A549 (cell line): ENCODE measurements around the gene EPYC. TPM values are rescaled to one million over a fixed set of nuclear protein-coding genes. Genes with fewer than 3 reads are reported as not detected.

ENCODE experiments used
- ATAC-seq, 2 experiments: fragments of 200-7000 bp in 1 of 2; fragments of >200 bp in 1 of 2; cut with Nextera tagmentation in 1 of 2; cut with Tn5 transposase in 1 of 2; 3 replicates each; pipeline versions ENCODE4 v1.8.0 to v1.9.1; 2018 to 2020; ENCODE audit warnings: mild to moderate bottlenecking in 1 of 2, moderate library complexity in 1 of 2
- CTCF ChIA-PET: fragments of 300-600 bp; sonication (Branson Sonifier 250); formaldehyde crosslinking; extraction: SDS; loops from one replicate; lab custom pipeline; 2021; ENCODE audit warnings: antibody characterized with exemption, inconsistent platforms; lab: Yijun Ruan, JAX
- POLR2A ChIA-PET: fragments of 350-600 bp; formaldehyde crosslinking; extraction: SDS; loops from one replicate; lab custom pipeline; 2021; ENCODE audit warnings: antibody characterized with exemption, inconsistent platforms; lab: Yijun Ruan, JAX
- DNase-seq, 2 experiments: peaks; one replicate each; pipeline versions ENCODE4 v3.0.0 to v3.0.0-alpha.2; 2011 to 2016; ENCODE audit warnings: low read depth in 1 of 2, low spot score in 1 of 2
- FAIRE-seq: peaks from 2 replicates; lab custom pipeline; 2011; peaks lifted over from hg19 to GRCh38; lab: Jason Lieb, UNC
- H3K27ac ChIP-seq, 2 experiments: fragments of >200 bp; sonication (Bioruptor Twin); formaldehyde crosslinking; 3 replicates each; pipeline ENCODE4 v1.5.1; 2016 to 2017
- H3K4me1 ChIP-seq: fragments of >200 bp; sonication (Bioruptor Twin); formaldehyde crosslinking; 3 replicates; pipeline ENCODE4 v1.6.1; 2016
- H3K4me2 ChIP-seq: fragments of >200 bp; sonication (Bioruptor Twin); formaldehyde crosslinking; 3 replicates; pipeline ENCODE4 v1.6.1; 2016
- H3K4me3 ChIP-seq: fragments of >200 bp; sonication (Bioruptor Twin); formaldehyde crosslinking; 3 replicates; pipeline ENCODE4 v1.5.1; 2016
- H3K9me3 ChIP-seq: fragments of >200 bp; sonication (Bioruptor Twin); formaldehyde crosslinking; 3 replicates; pipeline ENCODE4 v1.6.1; 2016
- BHLHE40 ChIP-seq: IDR thresholded peaks from 2 replicates; pipeline ENCODE4 v1.6.1; 2012; ENCODE audit warnings: low read depth, low read length, inconsistent platforms
- ESRRA ChIP-seq: fragments of 150-350 bp; IDR thresholded peaks from 2 replicates; pipeline ENCODE4 v1.6.1; 2014; ENCODE audit warnings: mild to moderate bottlenecking, low read length, borderline replicate concordance
- FOSL2 ChIP-seq, 2 experiments: fragments of 450-650 bp in 1 of 2; fragments of >200 bp in 1 of 2; sonication (Bioruptor Twin) in 1 of 2; formaldehyde crosslinking; IDR thresholded peaks; 2 replicates each; pipeline versions ENCODE4 v1.5.0 to v1.6.1; 2016 to 2020; ENCODE audit warnings: mild to moderate bottlenecking in 1 of 2, moderate library complexity in 1 of 2
- GATA3 ChIP-seq: IDR thresholded peaks from 2 replicates; pipeline ENCODE4 v1.6.1; 2012; ENCODE audit warnings: borderline replicate concordance
- HDAC2 ChIP-seq: fragments of 200-600 bp; sonication (generic); IDR thresholded peaks from 2 replicates; pipeline ENCODE4 v1.6.1; 2016
- HOXB5 ChIP-seq: fragments of 250-450 bp; sonication (Bioruptor Pico); IDR thresholded peaks from 2 replicates; pipeline ENCODE4 v1.5.0; 2020; ENCODE audit warnings: mild to moderate bottlenecking, moderate library complexity
- JUNB ChIP-seq: fragments of >200 bp; sonication (Bioruptor Twin); formaldehyde crosslinking; IDR thresholded peaks from 2 replicates; pipeline ENCODE4 v1.6.1; 2016
- MAFK ChIP-seq: fragments of 450-650 bp; IDR thresholded peaks from 2 replicates; pipeline ENCODE4 v1.6.1; 2014; ENCODE audit not compliant: partially characterized antibody
- MYC ChIP-seq: IDR thresholded peaks from 2 replicates; pipeline ENCODE4 v1.6.1; 2012; ENCODE audit warnings: mild to moderate bottlenecking, inconsistent platforms, low read length, improper control_type of control experiment, borderline replicate concordance
- NFE2L2 ChIP-seq: fragments of 150-350 bp; conservative IDR thresholded peaks from 2 replicates; pipeline ENCODE4 v1.6.1; 2014; ENCODE audit warnings: low read length
- NPAS2 ChIP-seq: fragments of 250-450 bp; sonication (Bioruptor Pico); IDR thresholded peaks from 2 replicates; pipeline ENCODE4 v1.8.0; 2022; ENCODE audit warnings: mild to moderate bottlenecking, moderate library complexity, borderline replicate concordance
- PHF8 ChIP-seq: fragments of 200-600 bp; sonication (generic); IDR thresholded peaks from 2 replicates; pipeline ENCODE4 v1.6.1; 2016; ENCODE audit warnings: low read depth, mild to moderate bottlenecking, antibody characterized with exemption, moderate library complexity, borderline replicate concordance
- POLR2A ChIP-seq: IDR thresholded peaks from 2 replicates; pipeline ENCODE4 v1.6.1; 2012; ENCODE audit warnings: mild to moderate bottlenecking, low read length
- POLR2AphosphoS2 ChIP-seq: conservative IDR thresholded peaks from 2 replicates; pipeline ENCODE4 v1.6.1; 2012; ENCODE audit warnings: low read length, improper control_type of control experiment, inconsistent platforms
- RARB ChIP-seq: fragments of 250-450 bp; sonication (Bioruptor Pico); IDR thresholded peaks from 2 replicates; pipeline ENCODE4 v1.8.0; 2021; ENCODE audit warnings: mild to moderate bottlenecking, moderate library complexity
- RCOR1 ChIP-seq: fragments of 150-350 bp; IDR thresholded peaks from 2 replicates; pipeline ENCODE4 v1.6.1; 2014; ENCODE audit warnings: antibody characterized with exemption, low read length, low read depth
- RNF2 ChIP-seq: fragments of 200-600 bp; sonication (generic); IDR thresholded peaks from 2 replicates; pipeline ENCODE4 v1.6.1; 2016; ENCODE audit warnings: low read depth, mild to moderate bottlenecking, antibody characterized with exemption, moderate library complexity, borderline replicate concordance
- ZFP36 ChIP-seq: fragments of 450-650 bp; IDR thresholded peaks from 2 replicates; pipeline ENCODE4 v1.6.1; 2014; ENCODE audit warnings: borderline replicate concordance; ENCODE audit not compliant: partially characterized antibody
- ZNF302 ChIP-seq: fragments of 250-450 bp; sonication (Bioruptor Pico); IDR thresholded peaks from 2 replicates; pipeline ENCODE4 v1.9.0; 2021; ENCODE audit warnings: inconsistent platforms, mild to moderate bottlenecking, moderate library complexity
- WGBS: methylation state at CpG from one replicate; pipeline ENCODE4 v1.1.6; 2017; ENCODE audit errors: missing lambda C conversion rate; 5-methylcytosine and 5-hydroxymethylcytosine counted together
- polyA plus RNA-seq, 4 experiments: library from polyadenylated mRNA; depleted of rRNA in 3 of 4; stranded (reverse); fragments of >200 nt; fragmentation: RNase III in 1 of 4; extraction: RNeasy Plus Mini Kit Qiagen cat#74134 plus additional on column Dnase treatment in 1 of 4; gene quantifications; 2 replicates in 3 of 4; 3 replicates in 1 of 4; pipeline ENCODE4 v1.2.3, GENCODE V29; 2011 to 2017
- TF ChIP-seq, protein P1 (sequence below): fragments of >200 bp; sonication (Bioruptor Twin); formaldehyde crosslinking; IDR thresholded peaks from 3 replicates; pipeline ENCODE4 v1.6.1; 2016
- TF ChIP-seq, protein P2 (sequence below): fragments of >200 bp; sonication (Bioruptor Twin); formaldehyde crosslinking; IDR thresholded peaks from 2 replicates; pipeline ENCODE4 v1.6.1; 2016
- TF ChIP-seq, protein P3 (sequence below): fragments of >200 bp; sonication (Bioruptor Twin); formaldehyde crosslinking; IDR thresholded peaks from 3 replicates; pipeline ENCODE4 v1.5.1; 2016
- TF ChIP-seq, protein P4 (sequence below): fragments of 200-600 bp; sonication (generic); IDR thresholded peaks from 2 replicates; pipeline ENCODE4 v1.6.1; 2016; ENCODE audit warnings: antibody characterized with exemption, mild to moderate bottlenecking, moderate library complexity

Gene EPYC
- polyA plus RNA-seq, 2 of the 4 experiments (the other 2 are of a cell fraction): not detected

DNA sequence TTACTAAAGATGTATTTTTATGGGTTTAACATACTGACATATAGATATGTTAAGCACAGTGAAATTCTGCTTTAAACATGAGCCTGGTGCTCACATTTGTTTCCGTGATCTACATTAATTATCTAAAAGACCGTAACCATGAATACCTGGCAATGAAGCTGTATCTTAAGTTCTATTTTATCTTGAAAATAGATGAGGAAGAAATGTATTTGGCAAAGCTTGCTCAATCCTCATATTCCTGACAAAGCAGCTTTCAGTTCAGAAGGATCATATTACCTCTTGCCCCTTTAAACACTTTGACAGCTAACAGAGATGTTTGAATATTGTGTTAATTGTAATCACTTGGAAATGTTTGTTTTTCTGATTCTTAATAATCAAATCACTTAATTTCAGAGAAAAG lies 9.8 kb downstream of the EPYC start:
- no peaks in the 10 kb centered on the region for H3K9me3 ChIP-seq
- H3K27ac ChIP-seq: no peak overlapping the region
- TF ChIP-seq ZNF302 (CRISPR knock-in tag) (no peak), ESRRA (no peak), BHLHE40 (no peak), MYC (no peak), RNF2 (no peak), HOXB5 (CRISPR knock-in tag) (no peak), NPAS2 (no peak), ZFP36 (no peak), JUNB (no peak)
- WGBS: 83% methylated on average over 2 of the region's 2 CpGs
- H3K4me1 ChIP-seq: no peaks in the 10 kb centered on the region
- POLR2A ChIA-PET: no interaction called here
- DNase-seq (no peak), FAIRE-seq (no peak), ATAC-seq (no peak)
- no peak overlapping the region for H3K4me3 ChIP-seq
- no peak overlapping the region for H3K4me2 ChIP-seq
- CTCF ChIA-PET: no interaction called here

DNA sequence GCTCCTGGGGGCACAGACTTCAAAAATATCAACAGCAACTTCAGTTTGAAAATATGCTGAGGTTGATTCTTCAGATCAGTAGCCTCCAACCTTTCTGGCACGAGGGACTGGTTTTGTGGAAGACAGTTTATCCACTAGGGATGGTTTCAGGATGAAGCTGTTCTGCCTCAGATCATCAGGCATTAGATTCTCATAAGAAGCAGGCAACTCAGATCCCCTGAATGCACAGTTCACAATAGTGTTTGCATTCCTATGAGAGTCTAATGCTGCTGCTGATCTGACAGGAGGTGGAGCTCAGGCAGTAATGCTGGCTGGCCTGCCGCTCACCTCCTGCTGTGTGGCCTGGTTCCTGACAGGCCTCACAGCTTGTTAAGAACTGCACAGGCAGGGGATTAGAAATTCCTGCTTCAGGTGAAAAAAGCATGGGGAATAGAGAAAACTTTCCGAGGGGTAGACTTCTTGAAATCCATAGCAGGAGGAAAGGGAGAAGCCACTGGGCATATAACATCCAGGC lies 12.8 kb downstream of the EPYC start:
- DNase-seq (no peak), ATAC-seq (no peak), FAIRE-seq (no peak)
- WGBS: 38% methylated on average over 3 of the region's 3 CpGs
- Histone ChIP-seq H3K4me1 (no peaks in the 10 kb centered on the region), H3K27ac (no peak overlapping the region), H3K9me3 (no peaks in the 10 kb centered on the region), H3K4me3 (no peak overlapping the region), H3K4me2 (no peak overlapping the region)
- TF ChIP-seq ESRRA: no peak
- no peak for TF ChIP-seq FOSL2 (IDR thresholded peaks at IDR 0.05)
- TF ChIP-seq FOSL2 (CRISPR knock-in tag; IDR thresholded peaks at IDR 0.05): no peak
- TF ChIP-seq POLR2AphosphoS2: no peak
- TF ChIP-seq RCOR1: no peak
- TF ChIP-seq, protein P1, sequence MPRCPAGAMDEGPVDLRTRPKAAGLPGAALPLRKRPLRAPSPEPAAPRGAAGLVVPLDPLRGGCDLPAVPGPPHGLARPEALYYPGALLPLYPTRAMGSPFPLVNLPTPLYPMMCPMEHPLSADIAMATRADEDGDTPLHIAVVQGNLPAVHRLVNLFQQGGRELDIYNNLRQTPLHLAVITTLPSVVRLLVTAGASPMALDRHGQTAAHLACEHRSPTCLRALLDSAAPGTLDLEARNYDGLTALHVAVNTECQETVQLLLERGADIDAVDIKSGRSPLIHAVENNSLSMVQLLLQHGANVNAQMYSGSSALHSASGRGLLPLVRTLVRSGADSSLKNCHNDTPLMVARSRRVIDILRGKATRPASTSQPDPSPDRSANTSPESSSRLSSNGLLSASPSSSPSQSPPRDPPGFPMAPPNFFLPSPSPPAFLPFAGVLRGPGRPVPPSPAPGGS: no peak
- TF ChIP-seq POLR2A: no peak
- no peak for TF ChIP-seq PHF8
- TF ChIP-seq, protein P2, sequence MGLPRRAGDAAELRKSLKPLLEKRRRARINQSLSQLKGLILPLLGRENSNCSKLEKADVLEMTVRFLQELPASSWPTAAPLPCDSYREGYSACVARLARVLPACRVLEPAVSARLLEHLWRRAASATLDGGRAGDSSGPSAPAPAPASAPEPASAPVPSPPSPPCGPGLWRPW: no peak
- no peak for TF ChIP-seq NFE2L2
- no peak for TF ChIP-seq MAFK
- TF ChIP-seq GATA3: no peak
- TF ChIP-seq RARB (CRISPR knock-in tag): no peak
- TF ChIP-seq HDAC2: no peak
- TF ChIP-seq, protein P3, sequence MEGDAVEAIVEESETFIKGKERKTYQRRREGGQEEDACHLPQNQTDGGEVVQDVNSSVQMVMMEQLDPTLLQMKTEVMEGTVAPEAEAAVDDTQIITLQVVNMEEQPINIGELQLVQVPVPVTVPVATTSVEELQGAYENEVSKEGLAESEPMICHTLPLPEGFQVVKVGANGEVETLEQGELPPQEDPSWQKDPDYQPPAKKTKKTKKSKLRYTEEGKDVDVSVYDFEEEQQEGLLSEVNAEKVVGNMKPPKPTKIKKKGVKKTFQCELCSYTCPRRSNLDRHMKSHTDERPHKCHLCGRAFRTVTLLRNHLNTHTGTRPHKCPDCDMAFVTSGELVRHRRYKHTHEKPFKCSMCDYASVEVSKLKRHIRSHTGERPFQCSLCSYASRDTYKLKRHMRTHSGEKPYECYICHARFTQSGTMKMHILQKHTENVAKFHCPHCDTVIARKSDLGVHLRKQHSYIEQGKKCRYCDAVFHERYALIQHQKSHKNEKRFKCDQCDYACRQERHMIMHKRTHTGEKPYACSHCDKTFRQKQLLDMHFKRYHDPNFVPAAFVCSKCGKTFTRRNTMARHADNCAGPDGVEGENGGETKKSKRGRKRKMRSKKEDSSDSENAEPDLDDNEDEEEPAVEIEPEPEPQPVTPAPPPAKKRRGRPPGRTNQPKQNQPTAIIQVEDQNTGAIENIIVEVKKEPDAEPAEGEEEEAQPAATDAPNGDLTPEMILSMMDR: no peak
- TF ChIP-seq, protein P4, sequence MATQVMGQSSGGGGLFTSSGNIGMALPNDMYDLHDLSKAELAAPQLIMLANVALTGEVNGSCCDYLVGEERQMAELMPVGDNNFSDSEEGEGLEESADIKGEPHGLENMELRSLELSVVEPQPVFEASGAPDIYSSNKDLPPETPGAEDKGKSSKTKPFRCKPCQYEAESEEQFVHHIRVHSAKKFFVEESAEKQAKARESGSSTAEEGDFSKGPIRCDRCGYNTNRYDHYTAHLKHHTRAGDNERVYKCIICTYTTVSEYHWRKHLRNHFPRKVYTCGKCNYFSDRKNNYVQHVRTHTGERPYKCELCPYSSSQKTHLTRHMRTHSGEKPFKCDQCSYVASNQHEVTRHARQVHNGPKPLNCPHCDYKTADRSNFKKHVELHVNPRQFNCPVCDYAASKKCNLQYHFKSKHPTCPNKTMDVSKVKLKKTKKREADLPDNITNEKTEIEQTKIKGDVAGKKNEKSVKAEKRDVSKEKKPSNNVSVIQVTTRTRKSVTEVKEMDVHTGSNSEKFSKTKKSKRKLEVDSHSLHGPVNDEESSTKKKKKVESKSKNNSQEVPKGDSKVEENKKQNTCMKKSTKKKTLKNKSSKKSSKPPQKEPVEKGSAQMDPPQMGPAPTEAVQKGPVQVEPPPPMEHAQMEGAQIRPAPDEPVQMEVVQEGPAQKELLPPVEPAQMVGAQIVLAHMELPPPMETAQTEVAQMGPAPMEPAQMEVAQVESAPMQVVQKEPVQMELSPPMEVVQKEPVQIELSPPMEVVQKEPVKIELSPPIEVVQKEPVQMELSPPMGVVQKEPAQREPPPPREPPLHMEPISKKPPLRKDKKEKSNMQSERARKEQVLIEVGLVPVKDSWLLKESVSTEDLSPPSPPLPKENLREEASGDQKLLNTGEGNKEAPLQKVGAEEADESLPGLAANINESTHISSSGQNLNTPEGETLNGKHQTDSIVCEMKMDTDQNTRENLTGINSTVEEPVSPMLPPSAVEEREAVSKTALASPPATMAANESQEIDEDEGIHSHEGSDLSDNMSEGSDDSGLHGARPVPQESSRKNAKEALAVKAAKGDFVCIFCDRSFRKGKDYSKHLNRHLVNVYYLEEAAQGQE: no peak
- ChIA-PET POLR2A (no interaction called here), CTCF (interaction anchor here (1.5 kb wide), 1 partner anchor 14 kb away, joined by 3 read pairs; no protein-coding TSS in a partner anchor)
